A673 (cell line): ENCODE measurements around the gene MYO5B.

Source experiments
- EZH2 ChIP-seq: fragments of 200-600 bp; sonication (generic); IDR thresholded peaks from 2 replicates; pipeline ENCODE4 v1.6.1; 2017; ENCODE audit warnings: borderline replicate concordance, low read depth, mild to moderate bottlenecking, mixed read lengths, antibody characterized with exemption, low read length; ENCODE audit not compliant: poor library complexity, severe bottlenecking
- TF ChIP-seq, protein P1 (sequence below): fragments of 300-800, 200-600 bp; sonication (generic); conservative IDR thresholded peaks from 2 replicates; pipeline ENCODE4 v1.5.1; 2017; ENCODE audit warnings: low read depth, mild to moderate bottlenecking, antibody characterized with exemption, low read length, moderate library complexity, mixed read lengths

DNA sequence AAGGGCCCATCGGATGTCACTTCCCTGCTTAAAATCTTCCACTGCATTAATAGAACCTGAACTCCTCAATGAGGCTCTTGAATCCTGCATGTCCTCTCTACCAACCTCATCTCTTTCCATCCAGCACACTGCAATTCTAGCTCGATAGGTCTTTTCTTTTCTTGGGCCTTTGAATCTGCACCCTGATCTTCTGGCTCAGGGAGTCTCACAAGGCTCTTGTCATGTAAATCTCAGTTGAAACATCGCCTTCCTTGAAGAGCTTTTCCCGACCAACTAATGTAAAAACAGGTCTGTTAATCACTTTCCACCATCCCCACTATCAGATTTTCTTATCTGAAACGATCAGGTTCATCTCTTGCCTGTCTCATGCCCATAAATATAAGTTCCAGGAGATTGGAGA, 120.5 kb downstream of the MYO5B start:
- TF ChIP-seq, protein P1, sequence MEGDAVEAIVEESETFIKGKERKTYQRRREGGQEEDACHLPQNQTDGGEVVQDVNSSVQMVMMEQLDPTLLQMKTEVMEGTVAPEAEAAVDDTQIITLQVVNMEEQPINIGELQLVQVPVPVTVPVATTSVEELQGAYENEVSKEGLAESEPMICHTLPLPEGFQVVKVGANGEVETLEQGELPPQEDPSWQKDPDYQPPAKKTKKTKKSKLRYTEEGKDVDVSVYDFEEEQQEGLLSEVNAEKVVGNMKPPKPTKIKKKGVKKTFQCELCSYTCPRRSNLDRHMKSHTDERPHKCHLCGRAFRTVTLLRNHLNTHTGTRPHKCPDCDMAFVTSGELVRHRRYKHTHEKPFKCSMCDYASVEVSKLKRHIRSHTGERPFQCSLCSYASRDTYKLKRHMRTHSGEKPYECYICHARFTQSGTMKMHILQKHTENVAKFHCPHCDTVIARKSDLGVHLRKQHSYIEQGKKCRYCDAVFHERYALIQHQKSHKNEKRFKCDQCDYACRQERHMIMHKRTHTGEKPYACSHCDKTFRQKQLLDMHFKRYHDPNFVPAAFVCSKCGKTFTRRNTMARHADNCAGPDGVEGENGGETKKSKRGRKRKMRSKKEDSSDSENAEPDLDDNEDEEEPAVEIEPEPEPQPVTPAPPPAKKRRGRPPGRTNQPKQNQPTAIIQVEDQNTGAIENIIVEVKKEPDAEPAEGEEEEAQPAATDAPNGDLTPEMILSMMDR = no peak
- no peak for TF ChIP-seq EZH2
